Testis (tissue), 2 donors: ENCODE results near the gene CDK14.

Experiments used
- CTCF ChIP-seq, 3 experiments: fragments of 450-650 bp in 2 of 3; fragments of 200-600 bp in 1 of 3; sonication (generic) in 1 of 3; IDR thresholded peaks; one replicate each; pipeline ENCODE4 v1.5.1; 2016 to 2019; ENCODE audit warnings: antibody characterized with exemption in 3 of 3, mild to moderate bottlenecking in 2 of 3, moderate library complexity in 1 of 3
- POLR2A ChIP-seq: fragments of 450-650 bp; IDR thresholded peaks from one replicate; pipeline ENCODE4 v1.6.1; 2017; ENCODE audit warnings: antibody characterized with exemption, mild to moderate bottlenecking, moderate library complexity

GRCh38 chr7:90957883-90958282, 361.8 kb downstream of the CDK14 start:
- TF ChIP-seq POLR2A (no peak), CTCF (IDR thresholded peaks at IDR 0.05) (no peak)
